ENCODE results near the gene OR6N2. TPM values are rescaled to one million over a fixed set of nuclear protein-coding genes. Genes with fewer than 3 reads are reported as not detected.

The OR6N2 gene
- total RNA-seq, 1 experiment from 2014 or later, result not detected

DNA sequence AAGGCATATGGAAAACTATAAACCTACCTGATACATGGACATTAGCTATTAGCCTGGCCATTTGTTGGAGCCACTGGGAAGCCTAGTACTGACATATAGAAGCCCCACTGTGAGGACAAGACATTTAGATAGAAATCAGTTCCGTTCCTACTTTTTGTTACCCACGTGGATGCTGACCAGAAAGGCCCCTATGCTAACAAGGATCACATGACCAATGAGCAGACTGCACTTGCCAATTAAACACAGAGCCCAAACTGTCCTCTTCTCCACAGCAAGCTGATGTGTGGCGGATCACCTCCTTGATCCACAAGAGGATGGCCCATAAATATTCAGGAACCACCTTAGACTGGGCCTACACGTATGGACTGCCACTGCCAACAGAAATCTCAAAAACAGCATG, 49.3 kb downstream of the OR6N2 start:
- BruUV-seq (replicated peaks), result no TSS peak
- no peaks in the 10 kb centered on the region for H3K9me3 ChIP-seq (ENCODE audit: control insufficient read depth, insufficient read depth, low read depth, low read length)
- no peak for ATAC-seq
- TF ChIP-seq SIN3A (IDR thresholded peaks at IDR 0.05; ENCODE audit: borderline replicate concordance, insufficient read depth, low read depth, low read length) (no peak), TCF7L2 (IDR thresholded peaks at IDR 0.05; ENCODE audit: low read depth, low read length) (no peak), POLR2AphosphoS5 (IDR thresholded peaks at IDR 0.05; ENCODE audit: low read depth, low read length) (no peak)
- TF ChIP-seq, protein P1, sequence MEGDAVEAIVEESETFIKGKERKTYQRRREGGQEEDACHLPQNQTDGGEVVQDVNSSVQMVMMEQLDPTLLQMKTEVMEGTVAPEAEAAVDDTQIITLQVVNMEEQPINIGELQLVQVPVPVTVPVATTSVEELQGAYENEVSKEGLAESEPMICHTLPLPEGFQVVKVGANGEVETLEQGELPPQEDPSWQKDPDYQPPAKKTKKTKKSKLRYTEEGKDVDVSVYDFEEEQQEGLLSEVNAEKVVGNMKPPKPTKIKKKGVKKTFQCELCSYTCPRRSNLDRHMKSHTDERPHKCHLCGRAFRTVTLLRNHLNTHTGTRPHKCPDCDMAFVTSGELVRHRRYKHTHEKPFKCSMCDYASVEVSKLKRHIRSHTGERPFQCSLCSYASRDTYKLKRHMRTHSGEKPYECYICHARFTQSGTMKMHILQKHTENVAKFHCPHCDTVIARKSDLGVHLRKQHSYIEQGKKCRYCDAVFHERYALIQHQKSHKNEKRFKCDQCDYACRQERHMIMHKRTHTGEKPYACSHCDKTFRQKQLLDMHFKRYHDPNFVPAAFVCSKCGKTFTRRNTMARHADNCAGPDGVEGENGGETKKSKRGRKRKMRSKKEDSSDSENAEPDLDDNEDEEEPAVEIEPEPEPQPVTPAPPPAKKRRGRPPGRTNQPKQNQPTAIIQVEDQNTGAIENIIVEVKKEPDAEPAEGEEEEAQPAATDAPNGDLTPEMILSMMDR (IDR thresholded peaks at IDR 0.05), result no peak
- TF ChIP-seq, protein P2, sequence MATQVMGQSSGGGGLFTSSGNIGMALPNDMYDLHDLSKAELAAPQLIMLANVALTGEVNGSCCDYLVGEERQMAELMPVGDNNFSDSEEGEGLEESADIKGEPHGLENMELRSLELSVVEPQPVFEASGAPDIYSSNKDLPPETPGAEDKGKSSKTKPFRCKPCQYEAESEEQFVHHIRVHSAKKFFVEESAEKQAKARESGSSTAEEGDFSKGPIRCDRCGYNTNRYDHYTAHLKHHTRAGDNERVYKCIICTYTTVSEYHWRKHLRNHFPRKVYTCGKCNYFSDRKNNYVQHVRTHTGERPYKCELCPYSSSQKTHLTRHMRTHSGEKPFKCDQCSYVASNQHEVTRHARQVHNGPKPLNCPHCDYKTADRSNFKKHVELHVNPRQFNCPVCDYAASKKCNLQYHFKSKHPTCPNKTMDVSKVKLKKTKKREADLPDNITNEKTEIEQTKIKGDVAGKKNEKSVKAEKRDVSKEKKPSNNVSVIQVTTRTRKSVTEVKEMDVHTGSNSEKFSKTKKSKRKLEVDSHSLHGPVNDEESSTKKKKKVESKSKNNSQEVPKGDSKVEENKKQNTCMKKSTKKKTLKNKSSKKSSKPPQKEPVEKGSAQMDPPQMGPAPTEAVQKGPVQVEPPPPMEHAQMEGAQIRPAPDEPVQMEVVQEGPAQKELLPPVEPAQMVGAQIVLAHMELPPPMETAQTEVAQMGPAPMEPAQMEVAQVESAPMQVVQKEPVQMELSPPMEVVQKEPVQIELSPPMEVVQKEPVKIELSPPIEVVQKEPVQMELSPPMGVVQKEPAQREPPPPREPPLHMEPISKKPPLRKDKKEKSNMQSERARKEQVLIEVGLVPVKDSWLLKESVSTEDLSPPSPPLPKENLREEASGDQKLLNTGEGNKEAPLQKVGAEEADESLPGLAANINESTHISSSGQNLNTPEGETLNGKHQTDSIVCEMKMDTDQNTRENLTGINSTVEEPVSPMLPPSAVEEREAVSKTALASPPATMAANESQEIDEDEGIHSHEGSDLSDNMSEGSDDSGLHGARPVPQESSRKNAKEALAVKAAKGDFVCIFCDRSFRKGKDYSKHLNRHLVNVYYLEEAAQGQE (IDR thresholded peaks at IDR 0.05; ENCODE audit: insufficient read depth in 1 of 2, low read depth in 2 of 2, low read length in 1 of 2), result no peak
- no peaks in the 10 kb centered on the region for H3K27me3 ChIP-seq (ENCODE audit: control insufficient read depth, insufficient read depth, low read length)
- no peak overlapping the region for H3K27ac ChIP-seq (ENCODE audit: low read length)
- DNase-seq (ENCODE audit: low read depth, low spot score), result no peak
- intact Hi-C loops (cut with micrococcal nuclease; ENCODE audit: unreplicated experiment) (no loop called here), in situ Hi-C loops (cut with HindIII; ENCODE audit: low pct_unique_long_range_greater_than_20kb, low sequenced_read_pairs) (no loop called here)
- ChIA-PET POLR2A (no interaction called here), CTCF (no interaction called here)
- no peak overlapping the region for H3K4me3 ChIP-seq (ENCODE audit: low read depth in 2 of 2, low read length in 2 of 2)
- H3K36me3 ChIP-seq (ENCODE audit: control insufficient read depth, insufficient read depth, low read length), result no peaks in the 10 kb centered on the region
- no peaks in the 10 kb centered on the region for H3K4me1 ChIP-seq (ENCODE audit: control insufficient read depth, insufficient read depth, low read length)

DNA sequence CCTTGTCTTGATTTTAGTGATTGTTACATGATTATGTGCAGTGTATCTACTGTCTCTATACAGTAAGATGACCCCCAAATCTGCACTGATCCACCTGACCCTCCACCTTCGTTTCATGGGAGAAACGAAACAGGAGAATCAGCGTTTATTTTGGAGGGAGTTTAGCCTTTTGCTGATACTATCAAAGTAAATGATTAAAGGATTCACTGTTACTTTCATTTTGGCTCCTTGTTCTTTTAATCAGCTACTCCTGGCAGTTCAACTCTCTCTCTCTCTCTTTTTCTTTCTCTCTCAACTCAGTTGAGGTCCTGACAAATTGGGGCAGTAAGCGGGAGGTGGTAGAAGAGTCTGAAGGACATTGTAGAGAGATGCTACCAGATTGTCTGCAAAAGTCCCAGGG, 50.6 kb downstream of the OR6N2 start:
- ChIA-PET CTCF (no interaction called here), POLR2A (no interaction called here)
- no peak for DNase-seq (ENCODE audit: low read depth, low spot score)

More for the DNA sequence above, 50.6 kb downstream of the OR6N2 start:
- no peaks in the 10 kb centered on the region for H3K36me3 ChIP-seq (ENCODE audit: control insufficient read depth, insufficient read depth, low read length)
- H3K27me3 ChIP-seq (ENCODE audit: control insufficient read depth, insufficient read depth, low read length), result no peaks in the 10 kb centered on the region
- no TSS peak for BruUV-seq (replicated peaks)
- no peak overlapping the region for H3K27ac ChIP-seq (ENCODE audit: low read length)
- TF ChIP-seq, protein P2 (IDR thresholded peaks at IDR 0.05; ENCODE audit: insufficient read depth in 1 of 2, low read depth in 2 of 2, low read length in 1 of 2), result no peak
- TF ChIP-seq, protein P1 (IDR thresholded peaks at IDR 0.05), result no peak
- TF ChIP-seq TCF7L2 (IDR thresholded peaks at IDR 0.05; ENCODE audit: low read depth, low read length), result no peak
- TF ChIP-seq SIN3A (IDR thresholded peaks at IDR 0.05; ENCODE audit: borderline replicate concordance, insufficient read depth, low read depth, low read length), result no peak
- no peak for TF ChIP-seq POLR2AphosphoS5 (IDR thresholded peaks at IDR 0.05; ENCODE audit: low read depth, low read length)
- intact Hi-C loops (cut with micrococcal nuclease; ENCODE audit: unreplicated experiment), result no loop called here
- no peak overlapping the region for H3K4me3 ChIP-seq (ENCODE audit: low read depth in 2 of 2, low read length in 2 of 2)
- in situ Hi-C loops (cut with HindIII; ENCODE audit: low pct_unique_long_range_greater_than_20kb, low sequenced_read_pairs), result no loop called here
- no peaks in the 10 kb centered on the region for H3K4me1 ChIP-seq (ENCODE audit: control insufficient read depth, insufficient read depth, low read length)
- no peaks in the 10 kb centered on the region for H3K9me3 ChIP-seq (ENCODE audit: control insufficient read depth, insufficient read depth, low read depth, low read length)
- ATAC-seq, result no peak
